Retinal pigment epithelial cell (primary cell): Measurements from ENCODE around the gene OR51D1.

Experiments
- DNase-seq: peaks from one replicate; pipeline ENCODE4 v3.0.0-alpha.2; 2010; ENCODE audit warnings: low read depth
- H3K4me3 ChIP-seq: 2 replicates; pipeline ENCODE4 v1.5.1; 2011; ENCODE audit warnings: mild to moderate bottlenecking, low read length, control low read depth, moderate library complexity
- CTCF ChIP-seq: conservative IDR thresholded peaks from 2 replicates; pipeline ENCODE4 v1.5.1; 2011; ENCODE audit warnings: low read depth, low read length, control low read depth, inconsistent platforms

Gene OR51D1

GRCh38 chr11:4607781-4608666 lies 29.3 kb upstream of the OR51D1 start, which contains the start of gene TRIM68:
Gene TRIM68 (minus strand): TSS chr11:4608231. CDS start chr11:4605504, 2,727 bp downstream.
- DNase-seq = peak; percentile 77
- peak within 1 kb of the TSS; percentile 86 for H3K4me3 ChIP-seq
- TF ChIP-seq CTCF = no peak

GRCh38 chr11:4610258-4610935 lies 26.9 kb upstream of the OR51D1 start:
- no peak overlapping the region for H3K4me3 ChIP-seq
- TF ChIP-seq CTCF = no peak
- DNase-seq = no peak

- no peak for TF ChIP-seq CTCF
- no peak for DNase-seq
- H3K4me3 ChIP-seq = no peak overlapping the region
Observed at GRCh38 chr11:4611986-4612385, 25.3 kb upstream of the OR51D1 start.

- H3K4me3 ChIP-seq = no peak overlapping the region
- no peak for TF ChIP-seq CTCF
- DNase-seq = no peak
Observed at GRCh38 chr11:4615856-4616444, 21.3 kb upstream of the OR51D1 start.

GRCh38 chr11:4619514-4619913 lies 17.8 kb upstream of the OR51D1 start:
- no peak for TF ChIP-seq CTCF
- H3K4me3 ChIP-seq = no peak overlapping the region
- DNase-seq = no peak

- peak; percentile 73 for TF ChIP-seq CTCF
- DNase-seq = peak; percentile 27
Observed at GRCh38 chr11:4626207-4627099, 10.8 kb upstream of the OR51D1 start.

More at GRCh38 chr11:4626207-4627099, 10.8 kb upstream of the OR51D1 start:
- no peak overlapping the region for H3K4me3 ChIP-seq
